Chondrocyte (in vitro differentiated cells): ENCODE data around the gene AFF2. TPM values are rescaled to one million over a fixed set of nuclear protein-coding genes. Genes with fewer than 3 reads are reported as not detected.

ENCODE experiments used
- DNase-seq: peaks from one replicate; pipeline ENCODE4 v3.0.0; 2021; ENCODE audit warnings: mixed read lengths, low spot score
- H3K27ac Mint-ChIP-seq: one replicate; pipeline ENCODE4 v1.8.0; 2021; ENCODE audit warnings: mild to moderate bottlenecking, moderate library complexity, mixed read lengths; ENCODE audit not compliant: unreplicated experiment
- H3K27me3 Mint-ChIP-seq: 2 replicates; pipeline ENCODE4 v1.8.0; 2021; ENCODE audit warnings: low read depth, mixed read lengths
- H3K36me3 Mint-ChIP-seq: 2 replicates; pipeline ENCODE4 v1.8.0; 2021; ENCODE audit warnings: low read depth, mixed read lengths
- H3K4me1 Mint-ChIP-seq: 2 replicates; pipeline ENCODE4 v1.8.0; 2021; ENCODE audit warnings: low read depth, mild to moderate bottlenecking, mixed read lengths
- H3K4me3 Mint-ChIP-seq: one replicate; pipeline ENCODE4 v1.8.0; 2021; ENCODE audit warnings: mild to moderate bottlenecking, moderate library complexity, mixed read lengths; ENCODE audit not compliant: unreplicated experiment
- H3K9me3 Mint-ChIP-seq: 2 replicates; pipeline ENCODE4 v1.8.0; 2021; ENCODE audit warnings: low read depth, mixed read lengths
- total RNA-seq: library from RNA; stranded (reverse); gene quantifications from 3 replicates; pipeline ENCODE4 v1.2.1, GENCODE V29; 2021
- TF ChIP-seq, protein P1 (sequence below): fragments of 200-600 bp; sonication (generic); IDR thresholded peaks from 2 replicates; pipeline ENCODE4 v1.5.0; 2021; ENCODE audit warnings: antibody characterized with exemption, mild to moderate bottlenecking, moderate library complexity

AFF2 gene
- total RNA-seq, 1 donor from 2014 or later: 22.4 TPM

GRCh38 chrX:148806145-148806870, 305.9 kb downstream of the AFF2 start:
- H3K27ac Mint-ChIP-seq: no peak overlapping the region
- TF ChIP-seq, protein P1, sequence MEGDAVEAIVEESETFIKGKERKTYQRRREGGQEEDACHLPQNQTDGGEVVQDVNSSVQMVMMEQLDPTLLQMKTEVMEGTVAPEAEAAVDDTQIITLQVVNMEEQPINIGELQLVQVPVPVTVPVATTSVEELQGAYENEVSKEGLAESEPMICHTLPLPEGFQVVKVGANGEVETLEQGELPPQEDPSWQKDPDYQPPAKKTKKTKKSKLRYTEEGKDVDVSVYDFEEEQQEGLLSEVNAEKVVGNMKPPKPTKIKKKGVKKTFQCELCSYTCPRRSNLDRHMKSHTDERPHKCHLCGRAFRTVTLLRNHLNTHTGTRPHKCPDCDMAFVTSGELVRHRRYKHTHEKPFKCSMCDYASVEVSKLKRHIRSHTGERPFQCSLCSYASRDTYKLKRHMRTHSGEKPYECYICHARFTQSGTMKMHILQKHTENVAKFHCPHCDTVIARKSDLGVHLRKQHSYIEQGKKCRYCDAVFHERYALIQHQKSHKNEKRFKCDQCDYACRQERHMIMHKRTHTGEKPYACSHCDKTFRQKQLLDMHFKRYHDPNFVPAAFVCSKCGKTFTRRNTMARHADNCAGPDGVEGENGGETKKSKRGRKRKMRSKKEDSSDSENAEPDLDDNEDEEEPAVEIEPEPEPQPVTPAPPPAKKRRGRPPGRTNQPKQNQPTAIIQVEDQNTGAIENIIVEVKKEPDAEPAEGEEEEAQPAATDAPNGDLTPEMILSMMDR: no peak
- DNase-seq: no peak
- no peak overlapping the region for H3K4me3 Mint-ChIP-seq
- H3K27me3 Mint-ChIP-seq: no peaks in the 10 kb centered on the region
- peaks cover 18% of the 10 kb centered on the region for H3K9me3 Mint-ChIP-seq
- H3K36me3 Mint-ChIP-seq: no peaks in the 10 kb centered on the region
- peaks cover 3% of the 10 kb centered on the region for H3K4me1 Mint-ChIP-seq

DNA sequence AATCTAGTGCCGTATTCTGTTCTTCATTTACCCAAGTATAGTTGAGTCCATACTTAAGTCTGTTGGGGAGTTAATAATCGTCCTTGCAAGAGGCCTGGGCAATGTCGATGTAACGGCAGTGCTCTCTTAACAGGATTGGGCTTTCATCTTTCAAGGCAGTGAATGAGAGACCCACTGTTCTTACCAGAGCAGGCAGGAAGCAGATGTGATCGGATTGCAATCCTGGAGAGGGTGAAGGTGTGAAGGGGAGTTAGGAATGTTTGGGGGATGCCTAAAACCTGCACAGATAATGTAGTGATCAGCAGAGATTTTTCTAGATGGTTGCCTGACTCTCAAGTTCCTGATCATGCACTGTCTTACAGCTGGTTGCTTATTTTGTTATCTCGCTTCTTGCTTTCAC, 308.4 kb downstream of the AFF2 start:
- Mint-ChIP-seq H3K27me3 (no peaks in the 10 kb centered on the region), H3K27ac (no peak overlapping the region), H3K9me3 (peaks cover 10% of the 10 kb centered on the region), H3K4me1 (peaks cover 13% of the 10 kb centered on the region), H3K36me3 (no peaks in the 10 kb centered on the region), H3K4me3 (no peak overlapping the region)
- TF ChIP-seq, protein P1: no peak
- no peak for DNase-seq

DNA sequence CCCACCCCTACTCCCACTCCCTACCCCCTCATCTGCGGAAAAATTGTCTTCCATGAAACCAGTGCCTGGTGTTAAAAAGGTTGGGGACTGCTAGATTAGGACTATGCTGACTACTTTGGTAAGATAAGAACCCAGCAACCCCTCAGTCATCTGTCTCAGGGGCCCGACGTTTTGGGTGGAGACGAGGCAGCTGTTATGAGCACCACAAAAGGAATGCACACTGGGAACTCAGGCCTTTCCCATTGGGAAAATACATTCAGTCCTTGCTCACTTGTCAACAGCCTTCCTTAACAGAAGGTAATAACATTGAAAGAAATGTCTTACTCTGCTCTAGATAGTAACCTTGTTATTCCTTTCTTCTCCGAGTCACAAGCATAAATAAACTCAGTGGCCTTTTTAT, 310.8 kb downstream of the AFF2 start:
- no peak for DNase-seq
- H3K27me3 Mint-ChIP-seq: no peaks in the 10 kb centered on the region
- peaks cover 10% of the 10 kb centered on the region for H3K9me3 Mint-ChIP-seq
- H3K27ac Mint-ChIP-seq: peak overlapping the region; percentile 58
- TF ChIP-seq, protein P1: no peak
- peaks cover 13% of the 10 kb centered on the region for H3K4me1 Mint-ChIP-seq
- no peaks in the 10 kb centered on the region for H3K36me3 Mint-ChIP-seq
- H3K4me3 Mint-ChIP-seq: no peak overlapping the region

DNA sequence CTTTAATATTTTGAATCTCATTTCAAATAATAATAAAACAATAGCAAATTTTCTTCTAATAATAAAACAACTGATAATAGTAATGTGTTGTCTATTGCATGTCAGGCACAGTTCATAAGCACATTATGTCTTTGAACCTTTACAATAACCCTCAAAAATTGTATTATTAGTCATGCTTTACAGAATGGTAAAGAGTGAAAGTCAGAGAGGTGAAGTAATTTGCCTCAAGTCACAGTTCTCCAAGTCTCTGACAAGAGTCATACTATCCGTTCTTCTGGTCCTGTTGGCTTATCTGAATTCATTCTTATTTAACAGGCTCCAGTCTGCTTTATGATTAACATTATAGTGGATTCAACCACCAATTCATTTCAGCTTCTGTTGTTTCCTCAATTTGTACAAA, 313.0 kb downstream of the AFF2 start:
- Mint-ChIP-seq H3K27ac (no peak overlapping the region), H3K4me1 (peaks cover 13% of the 10 kb centered on the region), H3K4me3 (no peak overlapping the region), H3K27me3 (no peaks in the 10 kb centered on the region), H3K9me3 (peaks cover 10% of the 10 kb centered on the region), H3K36me3 (no peaks in the 10 kb centered on the region)
- no peak for DNase-seq
- TF ChIP-seq, protein P1: no peak

DNA sequence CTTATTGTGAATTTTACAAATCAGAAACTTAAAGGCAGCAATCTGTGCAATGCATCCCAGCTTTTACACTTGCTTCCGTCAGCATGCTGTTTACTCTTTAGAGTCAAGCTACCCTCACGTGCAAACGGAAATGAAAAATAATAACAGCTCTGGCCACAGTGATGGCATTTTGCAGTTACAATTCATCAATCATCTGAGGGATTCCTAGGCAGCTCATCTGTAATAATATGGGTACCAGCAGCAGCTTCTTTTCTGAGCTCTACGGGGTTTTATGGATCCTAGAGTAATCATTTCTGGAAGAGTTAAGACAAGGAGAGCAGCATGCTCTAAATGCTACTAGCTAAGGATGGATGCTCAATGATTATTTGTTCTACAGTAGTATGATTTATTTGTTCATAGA, 313.6 kb downstream of the AFF2 start:
- peaks cover 8% of the 10 kb centered on the region for H3K9me3 Mint-ChIP-seq

More for the DNA sequence above, 313.6 kb downstream of the AFF2 start:
- Mint-ChIP-seq H3K36me3 (no peaks in the 10 kb centered on the region), H3K27ac (no peak overlapping the region), H3K4me1 (peaks cover 13% of the 10 kb centered on the region), H3K27me3 (no peaks in the 10 kb centered on the region), H3K4me3 (no peak overlapping the region)
- DNase-seq: no peak
- TF ChIP-seq, protein P1: no peak
